A673 (cell line): Measurements from ENCODE around the gene UBE4B.

Experiments used
- EZH2 ChIP-seq: fragments of 200-600 bp; sonication (generic); IDR thresholded peaks from 2 replicates; pipeline ENCODE4 v1.6.1; 2017; ENCODE audit warnings: borderline replicate concordance, low read depth, mild to moderate bottlenecking, mixed read lengths, antibody characterized with exemption, low read length; ENCODE audit not compliant: poor library complexity, severe bottlenecking
- TF ChIP-seq, protein P1 (sequence below): fragments of 300-800, 200-600 bp; sonication (generic); conservative IDR thresholded peaks from 2 replicates; pipeline ENCODE4 v1.5.1; 2017; ENCODE audit warnings: low read depth, mild to moderate bottlenecking, antibody characterized with exemption, low read length, moderate library complexity, mixed read lengths

DNA sequence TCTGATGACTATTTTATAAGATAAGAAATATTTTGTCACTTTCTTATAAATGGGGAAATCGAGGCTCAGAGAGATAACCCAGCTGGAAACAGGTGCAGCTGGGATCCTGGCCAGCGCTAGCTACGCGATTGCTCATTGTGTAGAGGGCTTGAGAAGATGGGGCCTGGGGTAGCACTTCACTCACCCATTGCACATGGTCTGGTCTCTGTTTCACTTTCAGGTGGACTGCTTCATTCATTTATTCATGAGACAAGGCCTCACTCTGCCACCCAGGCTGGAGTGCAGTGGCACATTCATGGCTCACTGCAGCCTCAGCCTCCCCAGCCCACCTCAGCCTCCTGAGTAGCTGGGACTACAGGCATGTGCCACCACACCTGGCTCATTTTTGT, 23.8 kb downstream of the UBE4B start:
- TF ChIP-seq, protein P1, sequence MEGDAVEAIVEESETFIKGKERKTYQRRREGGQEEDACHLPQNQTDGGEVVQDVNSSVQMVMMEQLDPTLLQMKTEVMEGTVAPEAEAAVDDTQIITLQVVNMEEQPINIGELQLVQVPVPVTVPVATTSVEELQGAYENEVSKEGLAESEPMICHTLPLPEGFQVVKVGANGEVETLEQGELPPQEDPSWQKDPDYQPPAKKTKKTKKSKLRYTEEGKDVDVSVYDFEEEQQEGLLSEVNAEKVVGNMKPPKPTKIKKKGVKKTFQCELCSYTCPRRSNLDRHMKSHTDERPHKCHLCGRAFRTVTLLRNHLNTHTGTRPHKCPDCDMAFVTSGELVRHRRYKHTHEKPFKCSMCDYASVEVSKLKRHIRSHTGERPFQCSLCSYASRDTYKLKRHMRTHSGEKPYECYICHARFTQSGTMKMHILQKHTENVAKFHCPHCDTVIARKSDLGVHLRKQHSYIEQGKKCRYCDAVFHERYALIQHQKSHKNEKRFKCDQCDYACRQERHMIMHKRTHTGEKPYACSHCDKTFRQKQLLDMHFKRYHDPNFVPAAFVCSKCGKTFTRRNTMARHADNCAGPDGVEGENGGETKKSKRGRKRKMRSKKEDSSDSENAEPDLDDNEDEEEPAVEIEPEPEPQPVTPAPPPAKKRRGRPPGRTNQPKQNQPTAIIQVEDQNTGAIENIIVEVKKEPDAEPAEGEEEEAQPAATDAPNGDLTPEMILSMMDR, result no peak
- no peak for TF ChIP-seq EZH2
